NCI-H524 treated with DMSO at 0.1 percent for 48 hours (cell line): ENCODE results near the gene GLDN.
"Not testable (repeated sequence)": the region's sequence is repeated elsewhere in the genome, so short reads cannot be mapped to it uniquely, and the experiment has no call there.

Source experiments
- DNase-seq: peaks from one replicate; lab custom pipeline; 2025; lab: John Stamatoyannopoulos, UW

GLDN gene

DNA sequence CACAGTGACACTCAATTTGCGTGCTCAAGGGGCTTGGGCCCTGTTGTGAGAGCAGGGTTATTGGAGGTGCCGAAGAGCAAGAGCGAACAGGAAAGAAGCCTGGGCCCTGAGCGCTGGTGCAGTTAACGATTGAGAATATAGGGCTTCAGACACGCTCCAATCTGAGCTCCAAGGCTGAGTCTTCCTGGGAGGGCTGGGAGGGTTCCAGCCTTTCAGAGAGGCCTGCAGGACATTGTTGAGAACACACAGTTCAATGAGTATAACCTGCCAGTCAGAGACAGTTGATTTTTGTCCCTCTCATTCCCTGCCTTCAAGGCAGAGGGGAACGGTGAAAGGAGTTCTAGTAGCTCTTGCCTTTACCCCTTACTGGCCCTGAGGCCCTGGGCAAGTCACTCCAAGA lies 47.3 kb downstream of the GLDN start:
- DNase-seq = no peak

DNA sequence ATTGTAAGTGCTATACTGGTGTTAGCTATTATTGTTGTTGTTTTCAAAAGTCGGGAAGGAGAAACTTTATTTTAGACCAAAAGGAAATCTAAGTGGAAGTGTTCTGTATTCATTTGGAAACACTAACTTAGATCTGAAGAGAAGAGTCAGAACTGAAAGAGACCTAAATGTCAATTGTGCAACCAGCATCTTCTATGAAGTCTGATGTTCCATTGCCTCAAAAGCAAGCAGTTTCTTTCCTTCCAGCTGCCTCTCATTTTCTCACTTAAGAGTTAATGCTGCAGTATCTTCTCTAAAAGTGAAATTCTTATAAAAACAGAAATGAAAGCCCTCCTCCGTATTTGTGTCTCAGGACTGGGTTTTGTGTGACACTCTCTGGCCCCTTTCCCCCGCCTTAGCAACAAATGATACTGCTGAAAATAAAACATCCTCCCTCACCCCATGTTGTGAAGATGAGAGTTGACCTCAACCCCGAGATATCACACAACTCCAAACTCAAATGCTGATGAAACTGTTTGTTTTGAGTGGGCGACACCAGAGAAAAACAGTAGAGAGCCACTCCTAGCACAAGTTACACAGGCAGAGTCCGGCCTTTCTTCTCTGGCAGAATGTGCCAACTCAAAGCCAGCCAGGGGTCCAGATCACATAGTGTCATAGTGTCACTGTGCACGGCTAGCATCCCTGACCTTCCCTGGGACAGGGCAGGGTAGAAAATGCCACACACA lies 48.9 kb downstream of the GLDN start:
- no peak for DNase-seq

DNA sequence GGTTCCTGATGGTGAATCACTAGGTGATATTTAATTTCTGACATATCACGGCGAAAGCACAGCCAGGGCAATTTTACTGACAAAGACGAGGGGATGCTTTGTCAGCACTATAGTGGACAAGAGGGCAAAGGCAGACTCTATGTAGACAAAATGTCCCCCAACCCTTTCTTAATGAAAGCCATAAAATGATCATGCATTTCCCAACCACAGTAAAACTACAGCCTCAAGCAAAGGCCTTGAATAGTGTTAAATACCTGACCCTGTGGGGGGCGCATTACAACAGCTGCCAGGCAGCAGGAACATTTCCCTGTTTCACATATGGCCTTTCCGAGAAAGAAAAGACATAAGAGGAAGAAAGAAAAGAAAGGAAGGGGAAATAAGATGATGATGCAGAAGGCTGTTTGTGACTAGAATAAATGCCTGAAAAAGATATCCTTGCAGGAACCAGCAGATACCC lies 49.5 kb downstream of the GLDN start:
- DNase-seq = no peak

DNA sequence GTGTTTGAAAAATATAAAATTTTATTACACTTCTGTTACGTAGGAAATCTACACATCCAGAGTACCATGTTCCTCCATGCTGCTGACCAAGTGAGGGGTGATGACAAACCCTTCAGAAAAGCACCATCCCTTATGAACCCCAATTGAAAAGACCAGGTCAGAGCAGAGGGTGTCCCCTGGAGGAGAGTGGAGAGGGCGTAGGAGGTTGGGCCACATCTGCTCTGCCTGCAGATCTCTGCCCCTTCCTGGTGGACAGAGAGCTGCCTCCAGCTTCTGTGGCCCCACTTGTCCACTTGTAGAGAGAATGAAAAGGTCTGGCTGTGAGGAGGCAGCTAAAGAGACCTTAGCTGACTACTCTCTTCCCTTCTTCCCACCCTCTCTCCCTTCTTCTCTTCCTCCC lies 55.5 kb downstream of the GLDN start:
- DNase-seq = no peak

DNA sequence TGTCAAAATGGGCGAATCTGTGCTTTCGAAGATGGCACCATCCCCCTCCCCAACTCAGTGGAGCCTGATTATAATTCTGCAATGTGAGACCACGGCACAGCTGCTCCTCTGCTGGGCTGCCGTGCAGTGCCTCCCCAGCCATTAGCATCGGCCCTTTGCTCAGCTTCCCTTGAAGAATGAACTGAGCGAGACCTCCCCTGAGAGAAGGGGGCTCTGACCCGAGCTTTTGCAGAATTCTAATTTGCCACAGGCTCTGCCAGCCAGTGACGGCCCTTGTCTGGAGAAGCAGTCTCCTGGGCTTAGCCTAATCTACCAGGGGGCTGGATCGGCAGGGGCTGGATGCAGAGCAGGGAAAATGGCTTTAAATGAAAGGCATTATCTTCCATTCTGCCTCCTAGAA lies 57.2 kb downstream of the GLDN start:
- DNase-seq = no peak

DNA sequence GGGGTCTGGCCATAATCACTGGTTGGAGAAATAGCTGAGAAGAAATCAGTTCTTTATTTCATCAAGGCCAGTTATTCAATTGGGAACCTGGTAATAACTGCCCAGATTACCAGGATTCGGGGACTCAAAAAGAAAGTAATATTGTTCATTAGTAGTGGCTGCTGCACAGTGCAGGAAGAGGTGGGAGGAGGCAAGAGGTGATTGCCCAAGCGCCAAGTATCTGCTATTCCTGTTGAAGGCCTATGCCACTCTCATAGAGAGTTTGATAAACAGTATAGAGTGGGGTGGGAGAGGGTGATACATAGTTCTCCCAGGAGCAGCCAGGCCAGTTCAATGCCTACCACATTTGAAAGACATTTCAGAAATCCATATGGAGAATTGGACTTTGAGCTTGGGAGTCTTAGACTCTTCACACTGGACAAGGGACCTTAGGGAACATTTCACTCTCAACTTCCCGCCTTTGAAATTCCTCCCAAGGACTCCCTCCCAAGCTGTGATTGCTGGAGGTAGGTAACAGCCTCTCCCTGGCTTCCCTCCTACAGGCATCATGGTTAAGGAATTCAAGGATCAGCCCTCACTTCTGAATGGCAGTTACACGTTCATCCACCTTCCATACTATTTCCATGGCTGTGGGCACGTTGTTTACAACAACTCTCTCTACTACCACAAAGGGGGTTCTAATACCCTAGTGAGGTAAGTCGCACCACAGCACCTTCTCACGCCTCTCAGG lies 59.8 kb downstream of the GLDN start:
- DNase-seq = no peak

DNA sequence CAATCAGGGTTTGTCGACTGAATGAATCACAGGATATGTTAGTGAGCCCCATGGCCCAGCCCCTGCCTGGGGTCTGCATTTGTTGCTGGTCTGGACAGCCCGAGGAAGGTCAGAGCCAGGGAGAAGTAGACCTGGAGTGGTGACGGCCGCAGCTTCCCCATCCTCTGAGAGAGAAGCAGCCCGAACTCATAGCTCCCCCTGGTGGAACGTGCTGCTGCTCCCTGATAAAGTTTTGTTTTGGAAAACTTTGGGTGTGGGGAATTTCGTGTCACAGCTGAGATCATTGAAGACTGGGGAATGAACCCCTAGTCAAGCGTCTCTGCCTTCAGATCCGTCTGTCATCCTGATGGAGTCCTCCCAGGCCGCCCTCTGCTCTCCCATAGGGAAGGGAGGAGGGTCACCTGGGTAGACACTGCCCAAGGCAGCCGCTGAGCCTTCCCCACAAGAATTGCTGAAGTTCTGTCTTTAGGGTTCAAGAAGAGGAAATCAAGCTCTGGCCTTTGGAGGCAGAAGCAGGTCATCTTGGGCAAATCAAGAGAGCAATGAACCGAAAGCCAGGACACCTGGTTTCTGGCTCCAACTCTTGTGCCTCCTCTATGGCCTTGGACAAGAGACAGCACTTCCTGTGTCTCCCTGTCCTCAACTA lies 60.5 kb downstream of the GLDN start:
- DNase-seq = no peak

DNA sequence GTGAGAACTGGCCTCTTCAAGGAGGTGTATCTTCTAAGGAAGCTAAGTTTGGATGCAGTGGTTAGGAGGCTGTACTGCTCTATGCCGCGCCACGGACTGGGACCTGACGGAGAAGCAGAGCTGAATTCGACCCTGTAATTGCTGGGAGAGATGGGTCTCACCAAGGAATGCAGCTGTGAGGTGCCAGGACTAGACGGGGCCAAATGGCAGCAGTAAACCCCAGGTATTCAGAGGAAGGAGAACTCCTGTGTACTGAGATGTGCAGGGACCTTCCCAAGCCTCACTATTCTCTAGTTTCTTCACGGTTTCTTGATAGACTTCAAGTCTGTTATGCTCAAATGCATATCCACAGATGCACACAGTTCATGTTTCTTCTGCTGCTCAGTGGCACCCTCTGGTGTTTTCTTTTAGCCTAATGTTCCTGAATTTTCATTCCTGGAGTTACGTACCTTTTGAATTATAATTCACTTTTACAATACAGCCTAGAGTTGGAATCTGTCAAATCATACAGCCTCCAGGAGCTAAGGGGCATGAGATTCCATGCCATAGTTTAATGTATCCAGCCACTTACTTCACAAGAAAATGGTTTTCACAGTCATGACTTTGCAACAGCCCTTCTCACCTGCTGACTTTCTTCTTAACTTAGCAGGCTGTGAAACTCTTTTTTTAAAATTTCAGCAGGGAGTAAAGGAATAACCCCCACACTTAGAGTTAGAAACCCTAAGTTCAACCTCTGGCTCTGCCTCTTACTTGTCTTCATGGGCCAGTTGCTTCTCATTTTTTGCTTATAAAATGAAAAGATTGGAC lies 61.8 kb downstream of the GLDN start:
- peak; percentile 16 for DNase-seq

DNA sequence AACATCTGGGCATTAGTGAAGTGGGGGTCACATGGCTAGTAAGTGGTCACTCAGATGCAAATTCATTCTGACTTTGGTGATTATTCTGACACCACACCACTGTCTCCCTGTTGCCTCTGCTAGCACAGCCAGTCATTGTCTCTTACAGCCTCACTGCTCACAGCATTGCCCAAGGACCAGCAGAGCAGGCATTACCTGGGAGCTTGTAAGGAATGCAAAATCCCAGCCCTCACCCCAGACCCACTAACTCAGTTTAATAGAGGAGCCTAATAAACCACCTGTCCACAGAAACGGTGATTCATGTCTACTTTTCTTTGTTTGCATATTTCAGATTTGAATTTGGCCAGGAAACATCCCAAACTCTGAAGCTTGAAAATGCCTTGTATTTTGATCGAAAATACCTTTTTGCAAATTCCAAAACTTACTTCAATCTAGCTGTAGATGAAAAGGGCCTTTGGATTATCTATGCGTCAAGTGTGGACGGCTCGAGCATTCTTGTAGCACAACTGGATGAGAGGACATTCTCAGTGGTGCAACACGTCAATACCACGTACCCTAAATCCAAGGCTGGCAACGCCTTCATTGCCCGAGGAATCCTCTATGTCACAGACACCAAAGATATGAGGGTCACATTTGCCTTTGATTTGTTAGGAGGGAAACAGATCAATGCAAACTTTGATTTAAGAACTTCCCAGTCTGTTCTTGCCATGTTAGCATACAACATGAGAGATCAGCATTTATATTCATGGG lies 62.7 kb downstream of the GLDN start:
- no peak for DNase-seq

DNA sequence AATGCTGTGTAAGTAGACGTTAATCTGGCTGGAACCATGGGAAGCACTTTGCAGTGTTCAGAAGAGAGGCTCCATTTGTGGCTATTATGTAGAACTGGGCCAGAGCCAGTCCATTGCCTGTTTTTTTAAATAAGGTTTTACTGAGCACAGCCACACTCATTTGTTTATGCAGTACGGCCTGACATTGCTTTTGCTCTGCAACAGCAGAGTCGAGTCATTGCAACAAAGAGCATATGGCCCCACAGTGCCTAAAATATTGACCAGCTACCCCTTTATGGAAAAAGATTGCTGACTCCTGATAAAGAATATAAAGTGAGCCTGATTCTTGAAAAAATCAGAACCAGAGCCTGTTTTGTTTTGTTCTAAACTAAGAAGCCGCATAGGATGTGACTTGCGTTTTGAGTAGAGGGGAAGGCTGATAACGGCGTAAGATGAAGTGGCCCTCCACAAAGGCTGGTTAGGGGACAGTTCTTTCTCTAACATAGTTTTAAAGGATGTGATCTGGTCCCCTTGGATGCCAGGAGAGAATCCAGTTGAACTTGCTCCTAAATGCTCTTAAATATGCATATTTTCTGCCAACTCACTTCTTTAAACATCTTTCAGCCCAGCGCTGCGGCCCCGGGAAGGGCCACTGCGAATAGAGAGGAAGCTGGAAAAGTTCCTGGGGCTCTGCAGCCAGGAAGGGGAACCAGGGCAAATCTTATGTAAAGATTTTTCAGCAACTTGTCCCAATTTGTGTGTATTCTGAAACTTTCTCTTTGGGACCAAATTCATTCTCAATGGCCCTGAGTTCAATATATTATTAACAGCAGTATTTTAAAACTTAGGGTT lies 64.5 kb downstream of the GLDN start:
- DNase-seq = no peak

DNA sequence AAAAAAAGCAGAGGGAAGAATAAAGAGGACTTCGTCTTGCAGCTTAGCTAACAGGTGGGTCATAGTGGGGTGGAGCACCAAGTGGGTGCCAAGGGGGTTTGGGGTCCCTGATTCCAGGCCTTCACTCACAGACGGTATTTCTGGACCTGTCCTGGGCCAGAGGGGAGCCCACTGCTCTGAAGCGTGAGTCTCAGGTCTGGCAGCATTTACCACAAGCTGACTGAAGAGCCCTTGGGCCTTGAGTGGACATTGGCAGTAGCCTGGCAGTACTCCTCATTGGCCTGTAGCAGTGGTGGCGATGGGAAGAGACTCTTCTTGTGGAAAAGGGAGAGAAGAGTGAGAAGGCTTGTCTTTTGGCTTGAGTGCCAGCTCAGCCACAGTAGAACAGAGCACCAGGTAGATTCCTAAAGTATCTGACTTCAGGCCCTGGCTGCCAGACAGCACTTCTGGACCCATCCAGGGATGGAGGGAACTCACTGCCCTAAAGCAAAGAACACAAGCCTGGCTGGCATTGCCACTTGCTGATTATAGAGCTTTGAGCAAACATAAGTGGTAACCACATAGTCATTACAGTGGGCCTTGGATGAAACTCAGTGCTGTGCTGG lies 72.9 kb downstream of the GLDN start:
- DNase-seq = no peak

DNA sequence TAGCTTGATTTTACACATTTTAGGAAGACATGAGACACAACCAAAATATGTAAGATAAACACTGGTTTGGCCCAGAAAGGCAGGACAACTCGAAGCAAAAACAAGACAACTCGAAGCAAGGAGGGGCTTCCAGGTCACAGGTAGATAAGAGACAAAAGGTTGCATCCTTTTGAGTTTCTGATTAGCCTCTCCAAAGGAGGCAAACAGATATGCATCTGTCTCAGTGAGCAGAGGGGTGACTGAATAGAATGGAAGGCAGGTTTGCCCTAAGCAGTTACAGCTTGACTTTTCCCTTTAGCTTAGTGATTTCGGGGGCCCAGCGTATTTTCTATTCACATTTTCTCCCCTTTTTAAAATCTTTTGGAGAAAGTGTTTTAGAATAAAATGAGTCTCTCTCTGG lies 74.7 kb downstream of the GLDN start:
- no peak for DNase-seq

DNA sequence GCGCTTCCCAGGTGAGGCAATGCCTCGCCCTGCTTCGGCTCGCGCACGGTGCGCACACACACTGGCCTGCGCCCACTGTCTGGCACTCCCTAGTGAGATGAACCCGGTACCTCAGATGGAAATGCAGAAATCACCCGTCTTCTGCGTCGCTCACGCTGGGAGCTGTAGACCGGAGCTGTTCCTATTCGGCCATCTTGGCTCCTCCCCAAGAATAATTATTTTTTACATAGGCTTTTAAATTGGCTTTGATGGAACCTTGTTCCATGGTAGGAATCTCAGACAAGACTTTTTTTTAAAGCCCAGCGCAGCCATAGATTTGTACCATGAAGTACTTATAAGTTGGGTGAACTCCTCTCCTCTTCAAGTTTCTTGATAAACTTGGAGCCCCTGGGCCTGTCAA lies 81.6 kb downstream of the GLDN start:
- not testable (repeated sequence) for DNase-seq

DNA sequence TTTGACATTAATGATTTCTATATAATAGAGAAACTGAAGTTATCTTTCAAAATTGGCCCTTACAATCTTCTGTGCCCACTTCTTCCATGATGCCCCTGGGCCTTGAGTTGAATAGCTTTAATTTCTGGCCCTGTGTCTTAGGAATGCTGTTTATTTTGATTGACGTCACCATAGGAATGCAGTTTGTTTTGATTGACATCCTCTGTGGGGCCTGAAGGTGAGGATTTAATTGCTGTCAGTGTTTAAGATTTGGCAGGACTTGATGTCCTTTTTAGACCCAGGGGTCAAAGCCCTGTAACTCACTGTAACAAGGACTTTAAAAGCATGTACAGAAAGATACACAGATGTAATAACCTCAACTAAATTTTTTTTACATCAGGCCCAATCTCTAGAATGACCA lies 83.3 kb downstream of the GLDN start:
- DNase-seq = no peak

DNA sequence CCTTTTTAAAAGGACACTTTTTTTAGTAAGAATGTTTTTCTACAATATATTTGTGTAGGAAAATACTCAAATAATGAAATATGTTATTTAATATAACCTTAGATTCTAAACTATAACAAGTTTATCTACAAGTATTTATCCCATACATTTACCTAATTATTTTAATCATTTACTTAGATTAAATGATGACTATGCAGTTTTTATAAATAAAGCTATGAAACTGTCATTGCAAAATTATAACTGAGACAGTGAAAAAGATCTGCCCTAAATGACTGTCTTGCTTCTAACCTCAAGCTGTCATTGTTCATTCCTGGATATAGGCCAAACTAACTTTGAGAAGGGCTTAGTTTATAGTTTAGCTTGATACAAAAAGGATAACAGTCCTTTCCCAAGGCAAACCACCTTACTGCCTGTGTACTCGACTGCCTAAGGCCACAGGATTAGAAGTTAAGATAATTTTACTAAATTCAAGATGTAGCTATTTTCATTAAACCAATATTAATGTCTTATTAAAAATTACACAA lies 84.1 kb downstream of the GLDN start:
- no peak for DNase-seq

DNA sequence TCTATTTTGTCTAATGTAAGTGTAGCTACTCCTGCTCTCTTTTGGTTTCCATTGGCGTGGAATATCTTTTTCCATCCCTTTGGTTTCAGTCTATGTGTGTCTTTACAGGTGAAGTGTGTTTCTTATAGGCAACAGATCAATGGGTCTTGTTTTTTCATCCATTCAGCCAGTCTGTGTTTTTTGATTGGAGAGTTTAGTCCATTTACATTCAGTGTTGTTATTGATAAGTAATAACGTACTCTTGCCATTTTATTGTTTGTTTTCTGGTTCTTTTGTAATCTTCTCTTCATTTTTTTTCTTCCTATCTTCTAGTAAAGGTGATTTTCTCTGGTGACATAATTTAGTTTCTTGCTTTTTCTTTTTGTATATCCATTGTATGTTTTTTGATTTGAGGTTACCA lies 97.1 kb downstream of the GLDN start:
- DNase-seq = no peak

DNA sequence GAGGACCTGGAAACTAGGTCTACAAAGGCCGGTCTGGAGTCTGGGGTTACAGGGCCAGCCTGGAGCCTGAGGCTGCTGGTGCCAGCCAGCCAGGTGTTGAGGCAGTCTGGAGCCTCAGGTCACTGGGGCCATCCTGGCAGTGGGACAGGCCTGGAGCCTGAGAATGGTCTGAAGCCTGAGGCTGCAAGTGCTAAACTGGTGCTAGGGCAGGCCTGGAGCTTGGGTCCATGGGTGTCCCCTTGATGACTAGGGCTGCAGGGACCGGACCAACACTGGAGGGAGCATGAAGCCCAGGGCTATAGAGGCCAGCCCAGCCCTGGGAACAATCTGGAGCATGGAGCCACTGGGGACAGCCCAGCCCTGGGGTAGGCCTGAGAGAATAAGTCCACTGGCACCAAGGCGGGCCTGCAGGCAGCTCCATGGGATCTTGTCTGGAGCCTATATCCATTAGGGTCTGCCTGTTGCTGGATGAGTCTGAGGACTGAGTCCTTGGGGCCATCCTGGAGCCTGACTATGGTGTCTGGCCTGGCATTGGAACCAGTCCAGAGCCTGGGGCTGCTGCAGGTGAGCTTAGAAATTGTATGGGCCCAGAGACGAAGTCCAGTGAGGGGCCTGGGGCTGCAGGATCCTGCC lies 101.9 kb downstream of the GLDN start:
- no peak for DNase-seq

DNA sequence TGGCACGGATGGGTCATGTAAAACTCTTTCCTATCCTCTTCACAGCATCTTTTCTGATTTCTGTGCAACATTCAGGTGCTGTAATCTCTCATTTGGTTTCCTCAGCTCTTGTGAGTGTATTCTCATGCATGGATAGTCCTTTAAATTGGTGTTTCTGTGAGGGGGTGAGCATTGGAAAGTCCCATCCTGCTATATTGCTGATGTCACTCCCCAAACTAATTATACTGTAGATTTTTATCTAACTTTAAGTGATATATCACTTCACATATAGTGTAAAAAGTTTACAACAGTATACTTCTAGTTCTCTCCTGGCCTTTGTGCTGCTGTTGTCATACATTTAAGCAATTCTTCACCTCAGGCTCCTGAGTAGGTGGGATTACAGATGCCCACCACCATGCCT lies 102.7 kb downstream of the GLDN start:
- DNase-seq = no peak

DNA sequence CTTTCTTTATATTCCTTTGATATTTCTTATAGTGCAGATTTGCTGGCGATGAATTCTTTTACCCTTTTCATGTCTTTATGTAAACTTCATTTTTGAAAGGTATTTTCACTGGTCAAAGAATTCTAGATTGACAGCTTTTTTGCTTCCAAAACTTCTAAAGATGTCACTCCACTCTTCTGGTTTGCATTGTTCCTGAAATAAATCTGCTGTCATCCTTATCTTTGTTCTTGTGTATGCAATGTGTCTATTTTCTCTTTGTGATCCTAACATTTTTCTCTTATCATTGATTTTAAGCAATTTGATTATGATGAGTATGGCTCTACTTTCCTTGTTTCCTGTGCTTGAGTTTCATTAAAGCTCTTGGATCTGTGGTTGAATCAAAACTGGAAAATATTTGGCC lies 103.4 kb downstream of the GLDN start:
- no peak for DNase-seq
